Measurements from ENCODE around the gene SORCS2.

GRCh38 chr4:7466904-7467303 lies 274.6 kb downstream of the SORCS2 start:
- TF ChIP-seq CTBP1 (IDR thresholded peaks at IDR 0.05; ENCODE audit: borderline replicate concordance) (no peak), SP1 (IDR thresholded peaks at IDR 0.05) (no peak), BHLHE40 (IDR thresholded peaks at IDR 0.05; ENCODE audit: borderline replicate concordance) (no peak), ZNF384 (IDR thresholded peaks at IDR 0.05) (no peak), SUZ12 (IDR thresholded peaks at IDR 0.05) (no peak), ARNT (IDR thresholded peaks at IDR 0.05) (no peak), L3MBTL2 (conservative IDR thresholded peaks at IDR 0.05) (no peak), FOXA1 (IDR thresholded peaks at IDR 0.05) (no peak), NFRKB (IDR thresholded peaks at IDR 0.05) (no peak), TARDBP (IDR thresholded peaks at IDR 0.05) (no peak), FOXK2 (IDR thresholded peaks at IDR 0.05) (no peak), LEF1 (IDR thresholded peaks at IDR 0.05; ENCODE audit: borderline replicate concordance) (no peak), FOXM1 (IDR thresholded peaks at IDR 0.05; ENCODE audit: borderline replicate concordance) (no peak)
